ENCODE data around the gene UGT1A3.

UGT1A3 gene

GRCh38 chr2:233758141-233758540, 29.3 kb downstream of the UGT1A3 start:
- DNase-seq (ENCODE audit: low read depth), result no peak

DNA sequence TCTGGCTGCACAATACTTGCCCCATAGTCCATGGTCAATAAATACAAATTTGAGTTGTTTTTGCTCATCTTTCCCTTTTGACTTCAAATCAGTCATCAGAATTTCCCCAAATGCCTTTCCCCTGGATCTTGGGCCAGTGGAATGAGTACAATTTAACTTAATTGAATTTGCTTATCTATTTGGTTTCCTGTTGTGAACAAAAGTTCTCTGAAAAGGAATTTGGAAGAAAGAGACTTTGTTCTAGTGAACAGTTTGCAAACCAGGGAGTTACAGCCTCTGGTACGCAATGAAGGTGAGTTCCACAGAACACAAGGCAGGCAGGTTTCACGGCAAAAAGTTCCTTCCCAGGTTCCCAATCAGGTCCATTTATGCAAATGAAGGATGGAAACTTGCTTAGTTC, 30.0 kb downstream of the UGT1A3 start:
- no peak for DNase-seq (ENCODE audit: low read depth)

DNA sequence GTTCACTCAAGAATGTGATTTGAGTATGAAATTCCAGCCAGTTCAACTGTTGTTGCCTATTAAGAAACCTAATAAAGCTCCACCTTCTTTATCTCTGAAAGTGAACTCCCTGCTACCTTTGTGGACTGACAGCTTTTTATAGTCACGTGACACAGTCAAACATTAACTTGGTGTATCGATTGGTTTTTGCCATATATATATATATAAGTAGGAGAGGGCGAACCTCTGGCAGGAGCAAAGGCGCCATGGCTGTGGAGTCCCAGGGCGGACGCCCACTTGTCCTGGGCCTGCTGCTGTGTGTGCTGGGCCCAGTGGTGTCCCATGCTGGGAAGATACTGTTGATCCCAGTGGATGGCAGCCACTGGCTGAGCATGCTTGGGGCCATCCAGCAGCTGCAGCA, 31.2 kb downstream of the UGT1A3 start, which contains the start of gene UGT1A1:
Gene UGT1A1, plus strand, starts transcription at position 228 of the 400 bp plus-strand sequence. Its CDS starts 18 bp downstream, at position 246.
- DNase-seq (ENCODE audit: low read depth), result no peak

- no peak for DNase-seq (ENCODE audit: low read depth)
Observed at GRCh38 chr2:233761040-233761769, 32.4 kb downstream of the UGT1A3 start.

- DNase-seq (ENCODE audit: low read depth), result no peak
Observed at GRCh38 chr2:233764264-233764663, 35.4 kb downstream of the UGT1A3 start.

DNA sequence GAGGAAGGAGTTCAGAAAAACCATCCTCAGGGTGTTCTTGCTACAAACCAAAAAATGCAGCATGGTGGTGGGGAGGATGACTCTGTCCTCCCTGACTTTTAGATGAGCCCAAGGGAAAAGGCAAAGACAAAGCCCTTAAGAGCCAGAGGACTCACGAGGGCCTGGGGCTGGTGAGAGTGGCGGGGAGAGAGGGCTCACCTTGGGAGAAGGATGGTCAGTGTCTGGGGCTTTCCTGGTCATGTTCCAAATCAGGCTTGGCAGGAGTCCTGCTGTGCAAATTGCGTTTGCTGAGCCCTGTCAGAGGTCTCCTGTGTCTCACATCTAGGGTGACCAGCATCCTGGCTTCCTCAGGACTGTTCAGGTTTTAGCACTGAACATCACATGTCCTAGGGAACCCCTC, 35.9 kb downstream of the UGT1A3 start:
- DNase-seq (ENCODE audit: low read depth), result no peak

GRCh38 chr2:233766416-233766815, 37.6 kb downstream of the UGT1A3 start:
- no peak for DNase-seq (ENCODE audit: low read depth)

- no peak for DNase-seq (ENCODE audit: low read depth)
Observed at GRCh38 chr2:233768076-233768475, 39.2 kb downstream of the UGT1A3 start.

GRCh38 chr2:233769260-233769659, 40.4 kb downstream of the UGT1A3 start:
- DNase-seq (ENCODE audit: low read depth), result no peak

DNA sequence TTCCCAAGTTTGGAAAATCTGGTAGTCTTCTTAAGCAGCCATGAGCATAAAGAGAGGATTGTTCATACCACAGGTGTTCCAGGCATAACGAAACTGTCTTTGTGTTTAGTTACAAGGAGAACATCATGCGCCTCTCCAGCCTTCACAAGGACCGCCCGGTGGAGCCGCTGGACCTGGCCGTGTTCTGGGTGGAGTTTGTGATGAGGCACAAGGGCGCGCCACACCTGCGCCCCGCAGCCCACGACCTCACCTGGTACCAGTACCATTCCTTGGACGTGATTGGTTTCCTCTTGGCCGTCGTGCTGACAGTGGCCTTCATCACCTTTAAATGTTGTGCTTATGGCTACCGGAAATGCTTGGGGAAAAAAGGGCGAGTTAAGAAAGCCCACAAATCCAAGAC, 43.3 kb downstream of the UGT1A3 start:
- DNase-seq (ENCODE audit: low read depth), result no peak

DNA sequence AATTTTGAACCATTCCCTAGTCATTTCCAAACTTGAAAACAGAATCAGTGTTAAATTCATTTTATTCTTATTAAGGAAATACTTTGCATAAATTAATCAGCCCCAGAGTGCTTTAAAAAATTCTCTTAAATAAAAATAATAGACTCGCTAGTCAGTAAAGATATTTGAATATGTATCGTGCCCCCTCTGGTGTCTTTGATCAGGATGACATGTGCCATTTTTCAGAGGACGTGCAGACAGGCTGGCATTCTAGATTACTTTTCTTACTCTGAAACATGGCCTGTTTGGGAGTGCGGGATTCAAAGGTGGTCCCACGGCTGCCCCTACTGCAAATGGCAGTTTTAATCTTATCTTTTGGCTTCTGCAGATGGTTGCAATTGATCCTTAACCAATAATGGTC, 43.7 kb downstream of the UGT1A3 start:
- DNase-seq (ENCODE audit: low read depth), result no peak

GRCh38 chr2:233773854-233774253, 45.0 kb downstream of the UGT1A3 start:
- no peak for DNase-seq (ENCODE audit: low read depth)

DNA sequence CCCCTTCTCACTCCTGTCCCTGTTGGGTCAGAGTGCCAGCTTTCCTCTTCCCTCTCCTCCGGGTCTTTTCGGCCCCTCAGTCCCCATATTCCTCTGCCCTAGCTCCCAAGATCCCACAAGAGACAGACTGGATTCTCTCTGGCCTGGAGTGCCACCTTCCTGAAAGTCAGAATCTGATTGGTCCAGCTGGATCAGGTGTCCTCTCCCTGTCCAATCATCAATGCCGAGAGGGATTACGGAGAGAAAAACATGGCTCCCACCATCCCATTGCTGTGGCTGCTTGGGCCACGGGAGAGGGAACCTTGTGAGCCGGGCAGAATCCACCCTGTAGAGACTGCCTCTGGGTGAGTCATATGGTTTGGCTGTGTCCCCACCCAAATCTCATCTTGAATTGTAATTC, 46.6 kb downstream of the UGT1A3 start:
- DNase-seq (ENCODE audit: low read depth), result no peak

DNA sequence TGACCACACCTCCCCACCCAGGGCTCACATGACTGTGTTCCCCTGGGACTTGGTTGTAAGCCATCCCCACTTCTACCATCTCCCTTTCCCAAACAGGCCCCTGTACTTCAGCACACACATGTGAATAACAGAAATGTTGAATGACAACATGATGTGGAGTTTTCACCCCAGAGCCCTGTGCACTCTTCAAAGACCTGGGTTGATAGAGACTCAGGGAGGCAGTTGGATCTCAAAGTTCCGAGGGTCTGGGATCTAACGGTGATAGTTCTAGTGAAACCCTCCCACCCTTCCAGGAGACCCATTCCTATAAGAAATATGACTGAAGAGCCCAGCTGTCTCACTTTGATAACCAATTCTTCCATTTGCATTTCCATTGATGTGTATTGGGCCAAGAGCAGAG, 49.2 kb downstream of the UGT1A3 start, which contains the start of gene MROH2A:
Gene MROH2A, plus strand, starts transcription at position 301 of the 400 bp plus-strand sequence. CDS start 1,029 bp downstream, outside the sequence.
- DNase-seq (ENCODE audit: low read depth), result no peak

- DNase-seq (ENCODE audit: low read depth), result no peak
Observed at GRCh38 chr2:233779722-233780121, 50.9 kb downstream of the UGT1A3 start.

DNA sequence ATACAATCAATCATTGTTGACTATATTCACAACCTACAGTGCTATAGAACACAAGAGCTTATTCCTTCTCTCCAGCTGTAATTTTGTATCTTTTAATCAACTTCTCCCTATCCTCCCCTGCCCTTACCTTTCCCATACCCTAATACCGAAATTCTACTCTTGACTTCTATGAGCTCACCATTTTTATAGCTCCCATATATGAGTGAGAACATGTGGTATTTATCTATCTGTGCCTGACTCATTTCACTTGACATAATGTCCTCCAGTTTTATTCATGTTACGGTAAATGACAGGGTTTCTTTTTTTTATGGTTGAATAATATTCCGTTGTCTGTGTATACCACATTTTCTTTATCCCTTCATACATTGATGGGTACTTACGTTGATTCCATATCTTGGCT, 51.9 kb downstream of the UGT1A3 start:
- DNase-seq (ENCODE audit: low read depth), result no peak

- DNase-seq (ENCODE audit: low read depth), result no peak
Observed at GRCh38 chr2:233789554-233789953, 60.7 kb downstream of the UGT1A3 start.

GRCh38 chr2:233791151-233791882, 62.5 kb downstream of the UGT1A3 start:
- DNase-seq (ENCODE audit: low read depth), result no peak

- DNase-seq (ENCODE audit: low read depth), result no peak
Observed at GRCh38 chr2:233791883-233792329, 63.1 kb downstream of the UGT1A3 start.

DNA sequence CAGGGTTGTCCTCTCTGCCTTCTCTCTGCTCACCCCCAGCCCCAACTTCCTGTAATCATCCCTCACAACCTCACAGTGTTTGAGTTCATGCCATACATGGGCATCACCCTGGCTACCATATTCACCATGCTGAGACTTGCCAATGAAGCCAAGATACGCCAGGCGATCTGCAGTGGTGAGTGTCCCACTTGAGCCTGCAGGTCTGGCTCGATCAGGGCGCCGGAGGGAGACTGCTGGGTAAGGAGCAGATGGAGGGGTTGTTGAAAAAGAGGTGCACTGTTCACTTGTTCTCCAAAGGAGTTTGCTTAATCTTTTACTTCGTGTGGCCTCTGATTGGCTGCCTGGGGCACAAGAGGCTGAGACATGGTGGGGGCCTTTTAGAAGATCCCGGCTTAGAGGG, 63.9 kb downstream of the UGT1A3 start:
- no peak for DNase-seq (ENCODE audit: low read depth)

DNA sequence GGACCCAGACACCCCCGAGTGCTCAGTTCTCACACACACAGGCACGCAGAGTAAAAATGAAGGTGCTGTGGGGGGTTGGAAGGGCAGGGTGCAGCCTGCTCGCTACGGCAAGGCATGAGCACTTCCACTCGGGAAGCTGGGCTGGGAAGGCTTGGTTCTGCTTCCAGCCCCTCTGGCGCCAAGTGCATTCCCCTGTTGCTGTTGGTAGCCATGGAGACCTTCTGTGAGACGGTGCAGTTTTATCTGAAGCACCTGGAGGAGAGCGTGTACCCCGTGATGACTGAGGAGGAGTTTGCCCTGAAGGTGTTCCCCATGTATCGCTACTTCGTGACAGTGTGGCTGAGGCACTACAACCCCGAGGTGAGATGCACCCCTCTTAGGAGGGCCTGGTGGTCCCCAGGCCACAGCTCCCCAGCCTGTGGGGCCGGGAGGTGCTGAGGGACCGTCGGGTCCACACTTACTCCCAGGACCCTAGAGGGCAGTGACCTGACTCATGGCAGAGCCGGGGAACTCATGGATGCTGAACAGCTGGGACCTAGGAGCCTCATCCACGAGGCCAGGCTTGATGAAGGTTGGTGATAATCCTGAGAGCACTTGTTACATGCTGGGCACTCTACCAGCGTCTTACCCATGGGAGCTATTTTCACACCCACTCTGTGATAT, 64.8 kb downstream of the UGT1A3 start:
- no peak for DNase-seq (ENCODE audit: low read depth)

DNA sequence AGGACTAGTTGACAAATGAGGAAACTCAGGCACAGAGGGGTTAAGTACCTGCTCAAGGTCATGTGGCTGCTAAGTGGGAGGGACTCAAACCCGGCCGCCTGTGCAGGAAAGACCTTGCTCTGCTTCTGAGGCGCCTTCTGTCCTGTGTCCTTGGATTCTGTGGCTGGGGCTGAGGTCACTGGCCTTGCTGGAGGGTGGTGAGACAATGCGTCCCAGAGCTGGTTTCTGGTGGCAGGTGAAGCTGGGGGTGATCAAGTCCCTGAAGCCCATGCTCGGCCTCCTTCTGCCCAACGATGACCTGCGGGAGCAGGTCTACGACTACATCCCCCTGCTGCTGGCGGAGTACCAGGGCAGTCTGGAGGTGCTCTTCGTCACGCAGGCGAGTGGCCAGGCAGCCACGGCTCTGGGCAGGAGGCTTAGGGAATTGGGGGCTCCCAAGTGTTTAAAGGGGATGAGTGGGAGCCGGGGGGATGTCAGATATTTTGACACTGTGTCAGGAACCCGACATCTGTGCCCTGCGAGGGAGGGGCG, 65.4 kb downstream of the UGT1A3 start:
- DNase-seq (ENCODE audit: low read depth), result no peak
